LNCaP clone FGC (cell line): ENCODE data around the gene STIP1.
A peak's percentile ranks its signal among the peaks of the same experiment; 100 is the strongest.

Experiments
- DNase-seq: peaks from one replicate; pipeline ENCODE4 v3.0.0-alpha.2; 2011; ENCODE audit warnings: low read depth
- H3K4me3 ChIP-seq: 2 replicates; pipeline ENCODE4 v1.5.1; 2011; ENCODE audit warnings: mild to moderate bottlenecking, low read depth, low read length, control low read depth
- TF ChIP-seq, protein P1 (sequence below): IDR thresholded peaks from 2 replicates; pipeline ENCODE4 v1.5.1; 2012; ENCODE audit warnings: mild to moderate bottlenecking; ENCODE audit not compliant: control insufficient read depth, insufficient read depth; ENCODE audit errors: extremely low read depth

The STIP1 gene

DNA sequence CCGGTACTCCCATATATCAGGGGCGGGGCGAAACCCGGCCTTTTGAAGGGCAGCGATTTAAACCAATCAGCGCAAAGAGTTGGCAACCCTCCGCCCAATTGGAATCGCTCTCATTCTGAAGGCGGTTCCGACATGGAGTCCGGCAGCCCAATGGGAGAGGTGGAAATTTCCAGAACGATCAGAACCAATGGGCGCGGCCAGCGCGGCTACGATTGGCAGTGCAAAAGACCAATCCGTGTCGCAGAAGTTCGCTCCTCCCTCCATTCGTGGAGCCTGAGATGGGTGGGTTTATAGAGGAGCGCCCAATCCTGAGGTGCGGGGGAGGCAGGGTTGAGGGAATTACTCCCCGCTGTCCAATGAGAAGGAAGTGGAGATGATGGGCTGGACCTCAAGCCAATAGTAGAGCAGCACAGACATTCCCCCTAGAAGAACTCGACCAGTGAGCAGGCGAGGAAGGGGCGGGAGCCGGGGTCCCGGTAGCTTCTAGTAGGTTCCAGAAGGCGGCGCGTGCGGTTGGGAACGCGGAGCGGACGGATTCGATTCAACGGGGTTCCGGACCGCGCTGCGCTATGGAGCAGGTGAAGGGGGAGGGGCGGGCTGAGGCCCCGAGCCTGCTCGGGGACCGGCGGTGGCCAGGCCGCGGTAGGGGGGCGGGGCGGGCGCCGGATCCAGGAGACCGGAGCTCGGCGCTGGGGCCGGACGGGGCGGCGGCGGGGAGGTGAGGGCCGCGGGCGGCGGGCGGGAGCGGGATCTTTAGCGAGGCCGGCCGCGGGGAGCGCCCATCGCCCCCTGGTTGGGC lies at the start of gene STIP1:
TSS of gene STIP1 (plus strand) at position 479 of the 799 bp plus-strand sequence. CDS start at position 570, 91 bp downstream.
- TF ChIP-seq, protein P1, sequence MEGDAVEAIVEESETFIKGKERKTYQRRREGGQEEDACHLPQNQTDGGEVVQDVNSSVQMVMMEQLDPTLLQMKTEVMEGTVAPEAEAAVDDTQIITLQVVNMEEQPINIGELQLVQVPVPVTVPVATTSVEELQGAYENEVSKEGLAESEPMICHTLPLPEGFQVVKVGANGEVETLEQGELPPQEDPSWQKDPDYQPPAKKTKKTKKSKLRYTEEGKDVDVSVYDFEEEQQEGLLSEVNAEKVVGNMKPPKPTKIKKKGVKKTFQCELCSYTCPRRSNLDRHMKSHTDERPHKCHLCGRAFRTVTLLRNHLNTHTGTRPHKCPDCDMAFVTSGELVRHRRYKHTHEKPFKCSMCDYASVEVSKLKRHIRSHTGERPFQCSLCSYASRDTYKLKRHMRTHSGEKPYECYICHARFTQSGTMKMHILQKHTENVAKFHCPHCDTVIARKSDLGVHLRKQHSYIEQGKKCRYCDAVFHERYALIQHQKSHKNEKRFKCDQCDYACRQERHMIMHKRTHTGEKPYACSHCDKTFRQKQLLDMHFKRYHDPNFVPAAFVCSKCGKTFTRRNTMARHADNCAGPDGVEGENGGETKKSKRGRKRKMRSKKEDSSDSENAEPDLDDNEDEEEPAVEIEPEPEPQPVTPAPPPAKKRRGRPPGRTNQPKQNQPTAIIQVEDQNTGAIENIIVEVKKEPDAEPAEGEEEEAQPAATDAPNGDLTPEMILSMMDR, result peak; percentile 38
- peak within 1 kb of the TSS; percentile 60; the same call in 1 of the 2 replicates for H3K4me3 ChIP-seq
- DNase-seq, result peak; percentile 100

DNA sequence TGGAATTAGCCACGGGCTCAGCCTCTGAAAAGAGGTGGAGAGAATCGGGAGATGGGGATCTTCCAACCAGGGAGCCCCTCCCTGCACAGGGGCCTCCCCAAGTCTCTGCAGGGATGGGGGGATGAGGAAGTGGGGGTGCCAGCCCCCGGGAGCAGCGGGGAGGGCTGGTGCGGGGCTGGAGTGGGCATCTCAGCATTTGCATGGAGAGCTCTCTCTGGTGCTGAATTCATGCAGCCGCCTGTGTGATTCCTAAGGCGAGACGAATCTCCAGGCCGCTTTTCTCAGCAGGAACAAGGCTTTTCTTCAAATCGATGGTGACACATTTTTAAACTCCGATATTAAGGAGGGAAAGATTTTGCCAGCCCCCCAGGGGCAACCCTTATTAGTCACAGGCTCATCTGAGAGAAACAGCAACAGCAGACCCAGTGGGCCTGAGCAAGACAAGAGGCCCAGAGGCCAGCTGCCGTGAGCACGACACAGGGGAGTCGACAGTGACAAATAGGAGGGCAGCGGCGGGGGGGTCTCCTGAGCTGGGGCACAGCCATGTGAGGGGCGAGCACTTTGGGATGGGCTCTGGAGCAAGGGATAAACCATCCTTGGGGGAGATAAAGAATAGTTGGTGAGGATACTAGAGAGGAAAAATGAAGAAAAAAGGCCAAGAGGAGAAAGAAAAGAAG lies 49.1 kb upstream of the STIP1 start:
- no peak for DNase-seq
- TF ChIP-seq, protein P1, result no peak
- no peak overlapping the region for H3K4me3 ChIP-seq

DNA sequence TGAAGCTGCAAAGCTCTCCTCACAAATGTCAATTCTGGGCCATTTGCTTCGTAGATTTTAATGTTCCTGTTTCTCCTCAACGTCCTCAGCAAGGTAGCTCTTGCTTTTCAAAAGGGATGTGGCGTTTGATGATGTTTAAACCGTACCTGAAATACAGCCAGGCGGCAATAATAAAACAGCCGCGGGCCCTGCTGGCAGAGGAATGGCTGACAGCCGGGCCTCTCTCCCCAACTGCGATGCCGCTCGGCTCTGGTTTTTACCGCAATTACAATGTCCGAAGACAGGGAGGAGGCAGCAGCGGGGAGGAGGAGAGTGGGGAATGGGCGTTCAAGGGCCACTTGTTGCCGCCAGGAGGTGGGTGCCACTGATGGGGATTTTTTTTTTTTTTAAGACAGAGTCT lies 47.6 kb upstream of the STIP1 start:
- H3K4me3 ChIP-seq, result no peak overlapping the region
- TF ChIP-seq, protein P1, result no peak
- no peak for DNase-seq

DNA sequence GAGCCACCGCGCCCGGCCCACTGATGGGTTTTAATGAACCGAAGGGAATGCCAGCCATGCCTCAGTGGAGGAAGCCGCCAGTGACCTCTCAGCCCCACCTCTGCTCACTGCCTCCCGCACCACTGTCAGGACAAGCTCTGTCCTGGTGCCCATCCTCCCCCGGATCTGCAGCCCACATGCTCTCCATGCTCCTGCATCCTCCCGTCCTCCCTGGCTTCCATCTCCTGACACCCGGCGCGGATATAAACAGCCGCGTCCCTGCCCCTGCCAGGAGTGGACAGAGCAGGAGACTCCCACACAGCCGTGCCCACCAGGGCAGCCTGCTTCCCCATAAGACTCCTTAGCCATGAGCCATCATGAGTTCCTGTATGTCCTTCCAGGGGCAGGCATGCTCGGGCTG lies 46.9 kb upstream of the STIP1 start:
- TF ChIP-seq, protein P1, result no peak
- no peak overlapping the region for H3K4me3 ChIP-seq
- DNase-seq, result no peak

DNA sequence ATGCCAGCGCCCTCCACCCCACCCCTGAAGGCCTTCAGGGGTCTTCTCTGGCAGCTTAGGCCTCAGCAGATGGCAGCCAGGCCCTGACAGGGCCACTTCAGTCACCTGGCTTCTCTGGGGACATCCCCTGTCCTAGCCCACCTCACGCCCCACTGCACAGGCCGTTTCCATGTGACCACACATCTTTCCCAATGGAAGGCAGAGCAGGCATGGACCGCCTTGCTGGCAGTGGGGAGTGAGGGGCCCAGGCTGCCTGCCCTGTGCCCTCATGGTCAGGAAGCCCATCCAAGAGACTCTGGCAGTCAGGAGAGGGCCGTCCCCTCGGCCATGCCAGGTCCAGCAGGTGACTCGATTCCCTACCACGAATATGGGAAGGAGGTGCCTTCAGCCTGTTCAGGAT lies 45.9 kb upstream of the STIP1 start:
- DNase-seq, result no peak
- TF ChIP-seq, protein P1, result no peak
- no peak overlapping the region for H3K4me3 ChIP-seq

DNA sequence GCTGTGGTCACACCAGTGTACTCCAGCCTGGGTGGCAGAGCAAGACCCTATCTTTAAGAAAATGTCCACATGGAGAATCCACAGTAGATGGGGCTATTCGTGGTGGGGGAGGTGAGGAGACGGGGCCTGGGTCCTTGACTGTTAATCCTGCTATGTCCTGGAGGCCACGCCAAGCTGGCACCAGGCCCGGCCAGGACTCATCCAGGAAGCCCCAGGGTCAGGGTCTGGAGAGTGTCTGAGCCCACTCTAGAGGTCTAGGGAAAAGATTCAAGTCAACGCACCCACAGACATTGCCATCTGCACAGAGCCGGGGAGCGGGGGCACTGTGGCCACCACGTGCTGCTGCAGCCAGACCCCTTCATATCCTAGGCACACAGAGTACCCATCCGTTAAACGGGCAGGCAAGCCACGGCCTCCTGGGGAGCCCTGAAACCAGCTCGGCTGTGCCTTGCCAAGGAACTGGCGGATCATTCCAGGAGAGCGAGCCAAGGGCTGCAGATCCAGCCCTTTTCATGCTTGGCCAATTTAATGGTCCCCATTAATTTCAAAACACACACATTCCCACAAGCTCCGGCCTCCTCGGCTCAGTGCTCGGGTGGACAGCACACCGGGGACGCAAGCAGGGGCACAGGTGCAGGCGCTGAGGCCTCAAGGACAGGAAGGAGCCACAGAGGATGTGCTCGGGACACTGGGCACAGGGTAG lies 44.7 kb upstream of the STIP1 start:
- no peak for DNase-seq
- TF ChIP-seq, protein P1, result no peak
- no peak overlapping the region for H3K4me3 ChIP-seq
